ENCODE measurements around the gene JAG1.

The JAG1 gene

DNA sequence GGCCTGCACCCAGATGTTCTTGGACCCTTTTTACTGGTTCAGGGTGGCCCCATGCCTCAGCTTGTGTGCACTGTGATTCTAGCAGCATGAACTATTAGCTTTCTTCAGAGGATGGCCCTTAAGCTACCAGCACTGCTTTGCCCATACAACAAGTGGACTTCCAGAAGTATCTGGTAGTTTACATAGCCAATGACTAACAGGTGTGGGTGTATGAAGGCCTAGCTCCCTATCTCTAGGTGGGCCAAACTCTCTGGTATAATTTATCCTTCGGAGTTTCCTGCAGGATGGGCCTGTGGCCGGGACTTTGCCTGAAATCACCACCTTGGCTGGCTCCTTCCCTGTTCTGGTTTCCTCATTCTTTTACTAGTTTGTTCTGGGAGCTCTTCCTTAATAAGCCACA, 26.1 kb upstream of the JAG1 start:
- no peak for ATAC-seq (ENCODE audit: insufficient read depth, low read depth)
- no peak overlapping the region for H3K4me2 ChIP-seq (ENCODE audit: insufficient read depth, low read length)
- H3K36me3 ChIP-seq (ENCODE audit: insufficient read depth, low read length), result no peaks in the 10 kb centered on the region
- TF ChIP-seq EZH2 (IDR thresholded peaks at IDR 0.05; ENCODE audit: borderline replicate concordance, low read depth, low read length, severe bottlenecking), result no peak
- TF ChIP-seq, protein P1, sequence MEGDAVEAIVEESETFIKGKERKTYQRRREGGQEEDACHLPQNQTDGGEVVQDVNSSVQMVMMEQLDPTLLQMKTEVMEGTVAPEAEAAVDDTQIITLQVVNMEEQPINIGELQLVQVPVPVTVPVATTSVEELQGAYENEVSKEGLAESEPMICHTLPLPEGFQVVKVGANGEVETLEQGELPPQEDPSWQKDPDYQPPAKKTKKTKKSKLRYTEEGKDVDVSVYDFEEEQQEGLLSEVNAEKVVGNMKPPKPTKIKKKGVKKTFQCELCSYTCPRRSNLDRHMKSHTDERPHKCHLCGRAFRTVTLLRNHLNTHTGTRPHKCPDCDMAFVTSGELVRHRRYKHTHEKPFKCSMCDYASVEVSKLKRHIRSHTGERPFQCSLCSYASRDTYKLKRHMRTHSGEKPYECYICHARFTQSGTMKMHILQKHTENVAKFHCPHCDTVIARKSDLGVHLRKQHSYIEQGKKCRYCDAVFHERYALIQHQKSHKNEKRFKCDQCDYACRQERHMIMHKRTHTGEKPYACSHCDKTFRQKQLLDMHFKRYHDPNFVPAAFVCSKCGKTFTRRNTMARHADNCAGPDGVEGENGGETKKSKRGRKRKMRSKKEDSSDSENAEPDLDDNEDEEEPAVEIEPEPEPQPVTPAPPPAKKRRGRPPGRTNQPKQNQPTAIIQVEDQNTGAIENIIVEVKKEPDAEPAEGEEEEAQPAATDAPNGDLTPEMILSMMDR (IDR thresholded peaks at IDR 0.05; ENCODE audit: borderline replicate concordance, extremely low read depth, low read length, poor library complexity, severe bottlenecking), result no peak
- no peaks in the 10 kb centered on the region for H3K9me3 ChIP-seq (ENCODE audit: insufficient read depth, low read length, severe bottlenecking)
- H3K27me3 ChIP-seq (ENCODE audit: insufficient read depth, low read length, poor library complexity), result no peaks in the 10 kb centered on the region
- H3K9ac ChIP-seq (ENCODE audit: low read depth, low read length), result no peak overlapping the region
- no peaks in the 10 kb centered on the region for H3K4me1 ChIP-seq (ENCODE audit: insufficient read depth, low read length)
- DNase-seq, result no peak
- H3K4me3 ChIP-seq (ENCODE audit: low read depth in 1 of 2, low read length in 2 of 2), result no peak overlapping the region
- no peak overlapping the region for H2AFZ ChIP-seq (ENCODE audit: low read depth, low read length)
- H3K27ac ChIP-seq (ENCODE audit: low read length), result no peak overlapping the region
- no peaks in the 10 kb centered on the region for H3K79me2 ChIP-seq (ENCODE audit: insufficient read depth, low read length)
- H4K20me1 ChIP-seq (ENCODE audit: insufficient read depth, low read length), result no peaks in the 10 kb centered on the region

GRCh38 chr20:10699489-10699888, 25.7 kb upstream of the JAG1 start:
- Histone ChIP-seq H2AFZ (ENCODE audit: low read depth, low read length) (no peak overlapping the region), H4K20me1 (ENCODE audit: insufficient read depth, low read length) (no peaks in the 10 kb centered on the region), H3K79me2 (ENCODE audit: insufficient read depth, low read length) (no peaks in the 10 kb centered on the region), H3K4me3 (ENCODE audit: low read depth in 1 of 2, low read length in 2 of 2) (no peak overlapping the region), H3K9ac (ENCODE audit: low read depth, low read length) (no peak overlapping the region), H3K4me2 (ENCODE audit: insufficient read depth, low read length) (no peak overlapping the region), H3K27me3 (ENCODE audit: insufficient read depth, low read length, poor library complexity) (no peaks in the 10 kb centered on the region), H3K36me3 (ENCODE audit: insufficient read depth, low read length) (no peaks in the 10 kb centered on the region), H3K4me1 (ENCODE audit: insufficient read depth, low read length) (no peaks in the 10 kb centered on the region), H3K9me3 (ENCODE audit: insufficient read depth, low read length, severe bottlenecking) (no peaks in the 10 kb centered on the region), H3K27ac (ENCODE audit: low read length) (no peak overlapping the region)
- ATAC-seq (ENCODE audit: insufficient read depth, low read depth) (no peak), DNase-seq (no peak)
- TF ChIP-seq EZH2 (IDR thresholded peaks at IDR 0.05; ENCODE audit: borderline replicate concordance, low read depth, low read length, severe bottlenecking), result no peak
- TF ChIP-seq, protein P1 (IDR thresholded peaks at IDR 0.05; ENCODE audit: borderline replicate concordance, extremely low read depth, low read length, poor library complexity, severe bottlenecking), result no peak

- Histone ChIP-seq H2AFZ (ENCODE audit: low read depth, low read length) (no peak overlapping the region), H3K4me1 (ENCODE audit: insufficient read depth, low read length) (no peaks in the 10 kb centered on the region), H3K27ac (ENCODE audit: low read length) (no peak overlapping the region), H3K4me2 (ENCODE audit: insufficient read depth, low read length) (no peak overlapping the region), H3K9me3 (ENCODE audit: insufficient read depth, low read length, severe bottlenecking) (no peaks in the 10 kb centered on the region), H3K36me3 (ENCODE audit: insufficient read depth, low read length) (no peaks in the 10 kb centered on the region), H3K4me3 (ENCODE audit: low read depth in 1 of 2, low read length in 2 of 2) (no peak overlapping the region), H3K27me3 (ENCODE audit: insufficient read depth, low read length, poor library complexity) (no peaks in the 10 kb centered on the region), H3K9ac (ENCODE audit: low read depth, low read length) (no peak overlapping the region), H3K79me2 (ENCODE audit: insufficient read depth, low read length) (no peaks in the 10 kb centered on the region), H4K20me1 (ENCODE audit: insufficient read depth, low read length) (no peaks in the 10 kb centered on the region)
- DNase-seq, result peak; percentile 23
- TF ChIP-seq, protein P1 (IDR thresholded peaks at IDR 0.05; ENCODE audit: borderline replicate concordance, extremely low read depth, low read length, poor library complexity, severe bottlenecking), result peak; percentile 67
- no peak for TF ChIP-seq EZH2 (IDR thresholded peaks at IDR 0.05; ENCODE audit: borderline replicate concordance, low read depth, low read length, severe bottlenecking)
- no peak for ATAC-seq (ENCODE audit: insufficient read depth, low read depth)
Observed at GRCh38 chr20:10696650-10697049, 22.9 kb upstream of the JAG1 start.

DNA sequence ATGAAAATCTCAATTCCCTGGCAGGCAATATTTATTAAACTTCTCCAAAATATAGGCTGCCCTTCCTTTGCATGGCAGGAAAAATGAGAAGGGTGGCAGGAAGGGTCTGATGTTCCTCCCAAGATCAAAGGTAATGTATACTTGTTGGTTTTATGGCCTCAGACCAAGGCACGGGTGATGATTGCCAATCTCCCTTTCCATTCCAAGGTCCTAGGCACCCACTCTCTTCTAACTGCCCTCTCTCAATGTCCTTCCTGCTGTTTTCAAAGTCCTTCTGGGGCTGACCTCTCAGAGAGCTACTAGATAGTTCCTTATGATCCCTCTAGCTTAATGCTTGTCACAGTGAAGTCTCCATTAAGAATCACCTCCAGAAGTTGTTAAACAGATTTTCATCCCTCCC, 15.6 kb upstream of the JAG1 start:
- Histone ChIP-seq H2AFZ (ENCODE audit: low read depth, low read length) (no peak overlapping the region), H3K4me1 (ENCODE audit: insufficient read depth, low read length) (no peaks in the 10 kb centered on the region), H3K9ac (ENCODE audit: low read depth, low read length) (no peak overlapping the region), H3K79me2 (ENCODE audit: insufficient read depth, low read length) (no peaks in the 10 kb centered on the region), H3K27ac (ENCODE audit: low read length) (no peak overlapping the region), H3K9me3 (ENCODE audit: insufficient read depth, low read length, severe bottlenecking) (no peaks in the 10 kb centered on the region), H3K27me3 (ENCODE audit: insufficient read depth, low read length, poor library complexity) (peaks cover 6% of the 10 kb centered on the region), H4K20me1 (ENCODE audit: insufficient read depth, low read length) (no peaks in the 10 kb centered on the region), H3K4me2 (ENCODE audit: insufficient read depth, low read length) (no peak overlapping the region), H3K4me3 (ENCODE audit: low read depth in 1 of 2, low read length in 2 of 2) (no peak overlapping the region), H3K36me3 (ENCODE audit: insufficient read depth, low read length) (no peaks in the 10 kb centered on the region)
- DNase-seq (no peak), ATAC-seq (ENCODE audit: insufficient read depth, low read depth) (no peak)
- TF ChIP-seq, protein P1 (IDR thresholded peaks at IDR 0.05; ENCODE audit: borderline replicate concordance, extremely low read depth, low read length, poor library complexity, severe bottlenecking), result no peak
- TF ChIP-seq EZH2 (IDR thresholded peaks at IDR 0.05; ENCODE audit: borderline replicate concordance, low read depth, low read length, severe bottlenecking), result no peak
